Suprapubic skin (tissue), 4 donors: ENCODE results near the gene RASAL1. TPM values are rescaled to one million over a fixed set of nuclear protein-coding genes. Genes with fewer than 3 reads are reported as not detected.

ENCODE experiments used
- DNase-seq, 2 donors: peaks; one replicate each; pipeline ENCODE4 v3.0.0-alpha.2; 2019; ENCODE audit warnings: low spot score in 2 of 2
- H3K27ac ChIP-seq: fragments of 200-600 bp; sonication (generic); one replicate; pipeline ENCODE4 v1.5.1; 2019
- H3K27me3 ChIP-seq: fragments of 200-600 bp; sonication (generic); one replicate; pipeline ENCODE4 v1.5.1; 2019
- H3K36me3 ChIP-seq: fragments of 200-600 bp; sonication (generic); one replicate; pipeline ENCODE4 v1.5.1; 2019
- H3K4me1 ChIP-seq: fragments of 200-600 bp; sonication (generic); one replicate; pipeline ENCODE4 v1.5.1; 2019
- H3K4me3 ChIP-seq: fragments of 200-600 bp; sonication (generic); one replicate; pipeline ENCODE4 v1.5.1; 2019; ENCODE audit warnings: mild to moderate bottlenecking
- H3K9me3 ChIP-seq: fragments of 200-600 bp; sonication (generic); one replicate; pipeline ENCODE4 v1.5.1; 2019
- EP300 ChIP-seq: sonication (generic); formaldehyde crosslinking; IDR thresholded peaks from one replicate; pipeline ENCODE4 v1.6.1; 2017; ENCODE audit warnings: antibody characterized with exemption
- POLR2A ChIP-seq, 2 donors: fragments of 450-650 bp; IDR thresholded peaks; one replicate each; pipeline ENCODE4 v1.6.1; 2017; ENCODE audit warnings: antibody characterized with exemption in 2 of 2, mild to moderate bottlenecking in 2 of 2, moderate library complexity in 2 of 2
- POLR2AphosphoS5 ChIP-seq, 3 donors: sonication (generic); formaldehyde crosslinking; IDR thresholded peaks; one replicate each; pipeline ENCODE4 v1.6.1; 2017; ENCODE audit warnings: antibody characterized with exemption in 3 of 3
- WGBS: methylation state at CpG from one replicate; pipeline ENCODE4 v1.1.5; 2018; 5-methylcytosine and 5-hydroxymethylcytosine counted together
- total RNA-seq, 4 donors: library from RNA; depleted of rRNA; stranded (reverse); fragments of >200 nt; gene quantifications; one replicate each; pipeline ENCODE4 v1.1.0, GENCODE V29; 2016
- TF ChIP-seq, protein P1 (sequence below), 2 donors: fragments of 200-600 bp in 1 of 2; fragments of 450-650 bp in 1 of 2; sonication (generic) in 1 of 2; IDR thresholded peaks; one replicate each; pipeline ENCODE4 v1.5.1; 2016 to 2019; ENCODE audit warnings: antibody characterized with exemption in 2 of 2, mild to moderate bottlenecking in 1 of 2, moderate library complexity in 1 of 2

The RASAL1 gene
- total RNA-seq, 4 donors from 2014 or later, result 19.8 to 39.0 (median 32.5) TPM

DNA sequence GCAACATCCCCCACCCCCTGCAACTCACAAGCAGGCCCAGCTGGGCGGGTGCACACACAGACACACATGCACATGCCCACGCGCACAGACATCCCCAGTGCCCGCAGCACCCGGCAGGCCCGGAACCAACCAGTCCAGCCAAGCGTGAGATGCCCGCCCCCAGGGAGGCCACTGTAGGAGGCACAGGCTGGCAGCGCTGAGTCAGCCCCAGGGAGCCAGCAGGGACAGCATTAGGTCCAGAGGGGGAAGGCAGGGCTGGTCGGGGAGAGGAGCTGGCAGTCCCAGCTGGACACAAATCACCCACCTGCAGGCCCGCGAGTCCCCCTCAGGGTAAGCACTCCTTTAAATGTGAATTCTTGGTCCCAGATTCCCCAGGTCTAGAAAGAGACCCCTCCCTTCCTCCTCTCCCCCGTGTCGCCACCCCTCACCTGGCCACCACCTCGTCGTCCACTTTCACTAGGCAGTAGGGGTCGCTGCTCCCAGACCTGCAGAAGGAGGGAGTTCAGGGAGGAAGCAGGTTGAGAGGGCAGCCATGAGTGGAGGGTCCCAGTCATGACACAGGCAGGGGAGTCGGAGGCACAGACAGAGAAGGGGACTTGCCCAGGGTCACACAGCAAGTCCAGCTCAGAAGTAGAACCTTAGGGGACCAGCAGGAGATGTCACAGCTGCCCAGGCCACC is 5.0 kb downstream of the RASAL1 start:
- H3K4me1 ChIP-seq, result peaks cover 10% of the 10 kb centered on the region
- H3K36me3 ChIP-seq, result no peaks in the 10 kb centered on the region
- peaks cover 28% of the 10 kb centered on the region for H3K27me3 ChIP-seq
- H3K4me3 ChIP-seq, result no peak overlapping the region
- H3K27ac ChIP-seq, result no peak overlapping the region
- WGBS, result 38% methylated on average over 9 of the region's 18 CpGs
- no peak for DNase-seq
- no peaks in the 10 kb centered on the region for H3K9me3 ChIP-seq
- TF ChIP-seq, protein P1, sequence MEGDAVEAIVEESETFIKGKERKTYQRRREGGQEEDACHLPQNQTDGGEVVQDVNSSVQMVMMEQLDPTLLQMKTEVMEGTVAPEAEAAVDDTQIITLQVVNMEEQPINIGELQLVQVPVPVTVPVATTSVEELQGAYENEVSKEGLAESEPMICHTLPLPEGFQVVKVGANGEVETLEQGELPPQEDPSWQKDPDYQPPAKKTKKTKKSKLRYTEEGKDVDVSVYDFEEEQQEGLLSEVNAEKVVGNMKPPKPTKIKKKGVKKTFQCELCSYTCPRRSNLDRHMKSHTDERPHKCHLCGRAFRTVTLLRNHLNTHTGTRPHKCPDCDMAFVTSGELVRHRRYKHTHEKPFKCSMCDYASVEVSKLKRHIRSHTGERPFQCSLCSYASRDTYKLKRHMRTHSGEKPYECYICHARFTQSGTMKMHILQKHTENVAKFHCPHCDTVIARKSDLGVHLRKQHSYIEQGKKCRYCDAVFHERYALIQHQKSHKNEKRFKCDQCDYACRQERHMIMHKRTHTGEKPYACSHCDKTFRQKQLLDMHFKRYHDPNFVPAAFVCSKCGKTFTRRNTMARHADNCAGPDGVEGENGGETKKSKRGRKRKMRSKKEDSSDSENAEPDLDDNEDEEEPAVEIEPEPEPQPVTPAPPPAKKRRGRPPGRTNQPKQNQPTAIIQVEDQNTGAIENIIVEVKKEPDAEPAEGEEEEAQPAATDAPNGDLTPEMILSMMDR (IDR thresholded peaks at IDR 0.05), result no peak
- TF ChIP-seq POLR2A (IDR thresholded peaks at IDR 0.05) (no peak), POLR2AphosphoS5 (IDR thresholded peaks at IDR 0.05) (no peak), EP300 (no peak)

DNA sequence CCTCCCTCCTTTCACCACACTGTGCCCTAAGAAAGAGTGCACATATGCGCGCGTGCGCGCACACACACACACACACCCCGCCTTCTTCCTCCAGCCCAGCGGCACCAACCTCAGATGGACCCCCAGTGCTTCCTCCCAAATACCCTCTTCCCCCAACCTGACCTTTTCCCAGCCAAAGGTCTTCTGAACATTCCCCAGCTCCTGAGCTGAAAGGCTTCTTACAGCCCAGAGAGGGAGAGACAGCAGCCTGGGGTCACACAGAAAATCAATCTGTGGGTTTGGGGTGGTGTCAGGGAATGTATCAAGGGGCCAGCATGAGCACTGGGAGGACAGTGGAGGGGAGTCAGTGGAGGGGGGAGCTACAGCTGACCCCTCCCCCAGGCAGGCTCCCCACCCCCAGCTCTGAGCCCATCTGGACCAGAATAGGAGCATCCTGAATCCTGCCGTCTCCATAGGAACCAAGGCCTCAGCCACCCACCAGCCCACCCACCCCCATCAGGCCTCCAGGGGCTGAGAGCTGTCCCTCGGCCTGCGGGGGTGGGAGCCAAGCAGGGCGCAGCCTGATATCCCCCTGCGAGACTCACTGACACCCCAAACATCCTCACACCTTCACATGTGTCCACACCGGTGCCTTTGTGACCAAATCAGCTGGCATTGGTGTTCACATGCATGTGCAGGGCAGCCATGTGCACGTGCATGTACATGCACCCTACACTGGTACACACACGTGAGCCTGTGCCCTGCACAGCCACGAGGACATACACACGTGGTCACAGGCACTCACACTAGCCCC is 5.7 kb downstream of the RASAL1 start:
- Histone ChIP-seq H3K9me3 (no peaks in the 10 kb centered on the region), H3K4me3 (no peak overlapping the region), H3K27me3 (peaks cover 21% of the 10 kb centered on the region), H3K36me3 (no peaks in the 10 kb centered on the region), H3K4me1 (peaks cover 3% of the 10 kb centered on the region), H3K27ac (no peak overlapping the region)
- no peak for TF ChIP-seq POLR2A (IDR thresholded peaks at IDR 0.05)
- TF ChIP-seq POLR2AphosphoS5 (IDR thresholded peaks at IDR 0.05), result no peak
- TF ChIP-seq, protein P1 (IDR thresholded peaks at IDR 0.05), result no peak
- no peak for TF ChIP-seq EP300
- no peak for DNase-seq
- WGBS, result 73% methylated on average over 15 of the region's 17 CpGs

DNA sequence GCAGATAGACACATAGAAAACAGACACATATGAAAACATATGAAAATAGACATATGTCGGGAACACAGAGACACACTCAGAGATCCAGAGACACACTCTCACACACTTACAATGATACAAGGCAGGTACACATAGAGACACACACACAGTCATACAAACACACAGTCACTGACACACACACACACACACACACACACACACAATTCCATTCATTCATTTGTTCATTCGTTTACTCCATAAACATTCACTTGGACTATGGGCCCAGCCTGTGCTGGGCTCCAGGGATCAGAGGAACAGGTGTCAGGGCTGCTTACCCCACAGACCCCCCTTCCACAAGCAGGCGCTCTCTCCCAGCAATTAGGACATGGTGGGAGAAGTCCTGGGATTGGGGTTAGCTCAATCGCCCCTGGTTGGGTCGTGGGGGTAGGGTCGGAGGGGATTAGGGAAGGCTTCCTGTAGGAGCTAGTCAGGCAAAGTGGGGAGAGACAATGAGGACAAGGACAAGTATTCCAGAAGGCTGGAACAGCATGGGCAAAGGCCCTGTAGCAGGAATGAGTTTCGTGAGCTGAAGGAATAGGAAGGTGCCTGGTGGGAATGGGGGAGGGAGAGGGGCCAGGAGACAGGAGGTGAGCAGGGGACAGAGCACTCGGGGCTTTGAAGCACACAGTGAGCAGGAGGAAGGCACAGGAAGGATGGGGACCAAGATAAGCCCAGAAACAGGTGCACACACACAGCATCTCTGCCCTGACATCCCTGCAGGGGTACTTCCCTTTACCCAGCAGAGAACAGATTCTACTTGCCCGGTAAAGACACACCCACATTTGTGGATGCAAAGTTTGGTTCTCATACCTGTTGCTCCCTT is 6.5 kb downstream of the RASAL1 start:
- Histone ChIP-seq H3K4me1 (peaks cover 2% of the 10 kb centered on the region), H3K27me3 (peaks cover 13% of the 10 kb centered on the region), H3K27ac (no peak overlapping the region), H3K4me3 (no peak overlapping the region), H3K36me3 (no peaks in the 10 kb centered on the region), H3K9me3 (no peaks in the 10 kb centered on the region)
- no peak for DNase-seq
- 62% methylated on average over 9 of the region's 9 CpGs for WGBS
- TF ChIP-seq EP300, result no peak
- TF ChIP-seq, protein P1 (IDR thresholded peaks at IDR 0.05), result no peak
- no peak for TF ChIP-seq POLR2A (IDR thresholded peaks at IDR 0.05)
- TF ChIP-seq POLR2AphosphoS5 (IDR thresholded peaks at IDR 0.05), result no peak

DNA sequence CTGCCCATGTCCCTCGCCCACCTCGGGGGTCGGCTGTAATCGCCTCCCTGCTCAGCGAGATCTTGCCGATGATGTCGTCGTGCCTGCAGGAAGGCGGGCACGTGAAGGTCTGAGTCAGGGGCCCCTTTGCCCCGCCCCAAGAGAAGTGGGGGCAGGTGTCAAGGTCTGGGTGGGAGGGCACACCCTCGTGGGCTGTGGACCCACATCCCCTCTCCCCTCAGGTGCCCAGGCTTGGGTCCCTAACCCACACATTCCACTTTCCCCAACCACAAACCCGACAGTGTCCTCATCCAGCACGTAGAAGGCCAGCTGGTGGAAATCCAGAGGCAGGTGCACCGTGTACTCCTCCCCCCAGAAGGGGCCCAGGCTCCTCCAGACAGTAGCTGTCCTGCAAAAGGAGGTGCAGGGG is 7.8 kb downstream of the RASAL1 start:
- TF ChIP-seq EP300 (no peak), POLR2A (IDR thresholded peaks at IDR 0.05) (no peak), POLR2AphosphoS5 (IDR thresholded peaks at IDR 0.05) (no peak)
- TF ChIP-seq, protein P1 (IDR thresholded peaks at IDR 0.05), result no peak
- no peaks in the 10 kb centered on the region for H3K9me3 ChIP-seq
- 80% methylated on average over 2 of the region's 15 CpGs for WGBS

More for the DNA sequence above, 7.8 kb downstream of the RASAL1 start:
- no peaks in the 10 kb centered on the region for H3K36me3 ChIP-seq
- H3K4me1 ChIP-seq, result peaks cover 2% of the 10 kb centered on the region
- no peak for DNase-seq
- no peak overlapping the region for H3K4me3 ChIP-seq
- no peak overlapping the region for H3K27ac ChIP-seq
- H3K27me3 ChIP-seq, result peaks cover 5% of the 10 kb centered on the region
